GM21723 (cell line): ENCODE data around the gene CD59.
"Not testable (repeated sequence)": the region's sequence is repeated elsewhere in the genome, so short reads cannot be mapped to it uniquely, and the experiment has no call there.

Experiments
- ATAC-seq: cut with Tn5 transposase; IDR thresholded peaks from one replicate; pipeline ENCODE4 v1.9.1; 2021; ENCODE audit warnings: mild to moderate bottlenecking, moderate library complexity; ENCODE audit not compliant: unreplicated experiment

Gene CD59

GRCh38 chr11:33743291-33743690 lies 7.1 kb upstream of the CD59 start:
- no peak for ATAC-seq

GRCh38 chr11:33742249-33742851 lies 6.1 kb upstream of the CD59 start:
- ATAC-seq, result no peak

DNA sequence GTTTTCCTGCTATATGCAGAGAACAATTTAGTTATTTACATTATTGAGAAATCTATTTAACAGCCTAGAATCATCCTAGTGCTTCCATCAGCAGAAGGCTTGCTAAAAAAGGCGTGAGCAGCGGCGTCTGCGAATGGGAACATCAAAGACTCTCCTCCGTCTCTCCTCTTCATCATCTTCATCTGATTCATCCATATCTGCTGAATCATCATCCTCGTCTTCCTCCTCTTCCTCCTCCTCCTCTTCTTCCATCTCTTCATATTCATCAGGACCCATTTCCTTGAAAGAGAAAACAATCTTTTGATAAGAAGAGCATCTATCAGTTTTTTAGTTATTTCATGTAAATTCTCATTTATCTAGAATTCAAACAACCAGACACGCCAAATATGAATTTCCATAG lies 5.6 kb upstream of the CD59 start:
- no peak for ATAC-seq

DNA sequence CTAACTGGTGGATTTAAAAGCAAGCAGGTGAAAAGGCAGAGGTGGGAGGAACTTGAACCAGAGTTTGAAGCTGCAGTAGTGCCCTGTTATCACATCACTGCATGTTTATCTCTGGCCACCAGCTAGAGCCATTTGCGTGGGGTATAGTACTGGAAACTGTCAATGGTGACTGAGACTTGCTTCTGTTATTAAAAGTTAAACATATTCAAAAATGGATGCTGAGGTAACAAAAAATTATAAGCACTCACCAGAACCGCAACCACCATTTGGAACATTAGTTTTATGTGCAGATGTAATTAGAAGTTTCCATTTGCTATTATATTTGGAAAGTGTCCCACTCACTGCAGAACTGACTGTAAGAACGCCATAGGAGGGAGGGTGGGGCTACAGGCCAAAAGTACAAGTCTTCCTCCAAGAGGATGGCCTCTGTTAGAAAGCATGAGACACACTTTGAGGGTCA lies 1.2 kb upstream of the CD59 start:
- ATAC-seq, result no peak

GRCh38 chr11:33735271-33736147 lies 714 bp downstream of the CD59 start:
- ATAC-seq, result peak; percentile 52

GRCh38 chr11:33734441-33735270 lies 1.6 kb downstream of the CD59 start:
- no peak for ATAC-seq

- ATAC-seq, result no peak
These were observed 2.2 kb downstream of the CD59 start for GRCh38 chr11:33733980-33734379.

GRCh38 chr11:33731723-33732531 lies 4.3 kb downstream of the CD59 start:
- no peak for ATAC-seq

- ATAC-seq, result no peak
These were observed 5.5 kb downstream of the CD59 start for GRCh38 chr11:33730716-33731115.

DNA sequence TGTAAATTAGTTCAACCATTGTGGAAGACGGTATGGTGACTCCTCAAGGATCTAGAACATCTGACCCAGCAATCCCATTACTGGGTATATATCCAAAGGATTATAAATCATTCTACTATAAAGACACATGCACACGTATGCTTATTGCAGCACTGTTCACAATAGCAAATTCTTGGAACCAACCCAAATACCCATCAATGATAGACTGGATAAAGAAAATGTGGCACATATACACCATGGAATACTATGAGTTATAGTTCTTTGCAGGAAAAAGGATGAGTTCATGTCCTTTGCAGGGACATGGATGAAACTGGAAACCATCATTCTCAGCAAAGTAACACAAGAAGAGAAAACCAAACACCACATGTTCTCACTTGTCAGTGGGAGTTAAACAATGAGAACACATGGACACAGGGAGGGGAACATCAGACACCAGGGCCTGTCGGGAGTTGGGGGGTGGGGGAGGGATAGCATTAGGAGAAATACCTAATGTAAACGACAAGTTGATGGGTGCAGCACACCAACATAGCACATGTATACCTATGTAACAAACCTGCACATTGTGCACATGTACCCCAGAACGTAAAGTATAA lies 7.1 kb downstream of the CD59 start:
- ATAC-seq, result not testable (repeated sequence)

DNA sequence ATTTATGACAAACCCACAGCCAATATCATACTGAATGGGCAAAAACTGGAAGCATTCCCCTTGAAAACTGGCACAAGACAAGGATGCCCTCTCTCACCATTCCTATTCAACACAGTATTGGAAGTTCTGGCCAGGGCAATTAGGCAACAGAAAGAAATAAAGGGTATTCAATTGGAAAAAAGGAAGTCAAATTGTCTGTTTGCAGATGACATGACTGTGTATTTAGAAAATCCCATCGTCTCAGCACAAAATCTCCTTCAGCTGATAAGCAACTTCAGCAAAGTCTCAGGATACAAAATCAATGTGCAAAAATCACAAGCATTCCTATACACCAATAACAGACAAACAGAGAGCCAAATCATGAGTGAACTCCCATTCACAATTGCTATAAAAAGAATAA lies 8.7 kb downstream of the CD59 start:
- ATAC-seq, result not testable (repeated sequence)

DNA sequence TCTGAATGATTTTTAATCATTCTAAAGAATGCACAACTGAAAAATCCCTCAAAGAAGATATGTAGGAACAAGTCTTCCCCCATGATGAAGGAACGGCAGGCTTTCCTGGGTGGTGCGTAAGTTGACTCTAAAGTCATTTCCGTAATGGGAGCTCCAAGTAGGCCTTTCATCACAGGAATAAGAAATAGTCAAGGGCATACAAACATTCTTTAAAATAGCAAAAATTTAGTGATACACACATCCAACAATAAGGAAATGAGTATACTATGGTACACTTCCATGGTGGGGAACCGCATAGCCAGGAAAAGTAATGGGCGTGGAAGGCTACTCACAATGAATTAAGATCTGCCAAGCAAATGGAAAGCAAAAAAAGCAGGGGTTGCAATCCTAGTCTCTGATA lies 10.7 kb downstream of the CD59 start:
- ATAC-seq, result no peak

DNA sequence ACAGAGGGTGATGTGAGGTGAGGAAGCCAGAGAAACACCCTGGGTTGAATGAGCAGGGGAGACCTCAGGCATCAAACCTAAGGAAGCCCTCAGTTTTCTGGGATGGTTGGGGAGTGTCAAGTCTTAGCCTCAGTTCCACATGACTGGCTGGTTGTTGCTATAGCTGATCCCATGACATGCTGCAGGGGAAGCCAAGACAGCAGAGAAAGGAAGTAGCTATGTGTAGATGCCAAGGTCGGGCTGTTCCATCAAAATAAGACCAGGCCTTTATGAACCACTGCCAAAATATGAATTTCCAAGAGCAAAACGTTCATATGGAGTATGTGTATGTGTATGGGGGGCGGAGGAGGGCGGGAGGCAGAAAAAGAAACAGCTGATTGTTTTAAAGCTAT lies 11.6 kb downstream of the CD59 start:
- ATAC-seq, result no peak

DNA sequence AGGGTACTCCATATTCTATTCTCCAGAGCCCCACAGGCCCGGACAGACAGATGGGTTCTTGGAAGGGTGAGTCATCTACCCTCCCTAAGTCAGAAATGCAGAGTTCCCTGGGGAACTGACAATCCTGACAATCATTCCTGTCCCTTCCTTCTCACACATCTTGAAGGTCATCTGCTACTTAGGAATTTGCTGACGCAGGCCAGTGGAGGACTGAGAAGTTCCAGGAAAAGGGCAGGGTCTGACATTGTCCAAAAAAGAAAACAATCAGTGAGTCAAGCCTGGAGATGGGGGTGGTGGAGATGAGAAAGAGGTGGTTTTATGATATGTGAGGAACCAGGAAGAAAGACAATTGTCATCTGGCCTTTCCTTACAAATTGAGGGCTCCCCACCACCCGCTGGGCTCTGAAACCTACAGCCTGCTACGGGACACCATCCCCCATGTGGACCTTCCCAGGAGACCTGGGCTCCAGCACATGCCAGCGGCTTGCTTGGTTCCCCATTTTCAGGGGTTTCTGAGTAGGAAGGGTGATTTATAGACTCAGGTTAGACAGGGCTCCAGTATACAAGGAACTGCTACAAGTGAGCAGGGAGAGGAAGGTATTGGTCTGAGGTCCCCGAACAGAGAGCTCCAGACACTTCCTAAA lies 12.9 kb downstream of the CD59 start:
- ATAC-seq, result no peak

DNA sequence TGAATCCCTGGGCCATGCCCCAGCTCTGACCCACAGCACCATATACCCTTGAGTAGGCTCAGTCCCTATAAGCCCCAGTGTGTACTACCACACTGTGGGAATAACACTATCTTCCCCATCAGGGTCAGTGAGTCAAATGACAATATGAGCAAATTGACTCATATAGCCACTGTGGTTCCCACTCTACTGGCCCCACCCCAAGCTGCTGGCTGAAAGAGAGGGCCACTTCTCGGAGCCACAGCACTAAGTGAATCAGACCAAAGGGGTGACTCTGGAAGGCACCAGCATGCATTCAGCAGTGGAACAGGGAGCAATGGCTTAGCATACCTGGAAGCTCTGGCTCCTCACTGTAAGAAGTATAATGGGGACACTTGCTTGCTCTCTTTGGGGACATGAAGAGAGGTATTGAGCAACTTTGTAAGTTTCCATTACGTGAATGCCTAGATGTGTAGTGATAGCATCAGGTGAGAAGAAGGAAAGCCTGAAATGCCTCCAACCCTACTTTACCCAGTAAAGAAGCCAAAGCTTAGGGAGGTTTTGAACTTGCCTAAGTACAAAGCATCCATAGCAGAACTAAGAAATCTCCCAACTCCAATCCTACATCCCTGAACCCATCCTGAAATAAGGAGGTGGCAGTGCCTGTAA lies 13.5 kb downstream of the CD59 start:
- peak; percentile 74 for ATAC-seq

- no peak for ATAC-seq
These were observed 14.2 kb downstream of the CD59 start for GRCh38 chr11:33721984-33722383.

DNA sequence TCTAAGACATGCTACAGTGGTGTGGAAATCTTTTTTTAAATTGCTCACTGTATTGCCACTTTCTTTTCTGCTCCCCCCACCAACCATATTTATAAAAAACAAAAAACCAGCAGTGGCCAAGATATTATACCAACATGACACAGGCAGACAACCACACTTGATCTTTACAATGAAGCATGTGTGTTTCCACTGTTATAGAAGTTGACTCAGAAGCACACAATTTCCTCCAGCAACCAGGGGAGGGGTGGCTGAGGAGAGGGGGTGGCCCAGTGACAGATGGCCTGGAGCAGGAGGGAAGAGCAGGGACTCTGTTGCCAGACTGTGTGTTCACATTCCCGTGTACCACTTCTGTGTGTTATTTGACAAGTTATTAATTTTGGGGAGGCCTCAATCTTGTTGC lies 14.8 kb downstream of the CD59 start:
- ATAC-seq, result no peak

DNA sequence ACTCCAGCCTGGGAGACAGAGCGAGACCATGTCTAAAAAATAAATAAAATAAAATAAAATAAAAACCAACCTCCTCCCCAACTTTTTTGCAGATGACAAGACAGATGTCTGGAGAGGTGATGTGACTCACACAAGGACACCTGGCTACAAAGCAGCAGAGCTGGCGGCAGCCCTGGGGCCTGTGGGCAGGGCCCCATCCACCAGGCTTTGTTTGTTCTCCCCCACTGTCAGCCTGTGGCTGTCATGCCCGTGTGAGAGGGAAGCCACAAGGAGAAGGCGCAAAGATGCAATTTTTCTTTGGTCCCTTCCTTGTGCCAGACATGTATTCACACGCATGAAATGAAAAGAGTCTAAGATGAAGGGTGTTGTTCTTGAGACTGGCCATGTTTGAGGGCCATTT lies 16.6 kb downstream of the CD59 start:
- ATAC-seq, result no peak

GRCh38 chr11:33718440-33718839 lies 17.8 kb downstream of the CD59 start:
- ATAC-seq, result no peak
